CD4-positive, alpha-beta T cell treated with Interleukin-2 at 100 ng/mL for 4 hours (primary cell): Measurements from ENCODE around the gene DIAPH1.
A peak's percentile ranks its signal among the peaks of the same experiment; 100 is the strongest.

Source experiments
- DNase-seq: peaks from one replicate; pipeline ENCODE4 v3.0.0-alpha.2; 2020; ENCODE audit warnings: low spot score

DIAPH1 gene

DNA sequence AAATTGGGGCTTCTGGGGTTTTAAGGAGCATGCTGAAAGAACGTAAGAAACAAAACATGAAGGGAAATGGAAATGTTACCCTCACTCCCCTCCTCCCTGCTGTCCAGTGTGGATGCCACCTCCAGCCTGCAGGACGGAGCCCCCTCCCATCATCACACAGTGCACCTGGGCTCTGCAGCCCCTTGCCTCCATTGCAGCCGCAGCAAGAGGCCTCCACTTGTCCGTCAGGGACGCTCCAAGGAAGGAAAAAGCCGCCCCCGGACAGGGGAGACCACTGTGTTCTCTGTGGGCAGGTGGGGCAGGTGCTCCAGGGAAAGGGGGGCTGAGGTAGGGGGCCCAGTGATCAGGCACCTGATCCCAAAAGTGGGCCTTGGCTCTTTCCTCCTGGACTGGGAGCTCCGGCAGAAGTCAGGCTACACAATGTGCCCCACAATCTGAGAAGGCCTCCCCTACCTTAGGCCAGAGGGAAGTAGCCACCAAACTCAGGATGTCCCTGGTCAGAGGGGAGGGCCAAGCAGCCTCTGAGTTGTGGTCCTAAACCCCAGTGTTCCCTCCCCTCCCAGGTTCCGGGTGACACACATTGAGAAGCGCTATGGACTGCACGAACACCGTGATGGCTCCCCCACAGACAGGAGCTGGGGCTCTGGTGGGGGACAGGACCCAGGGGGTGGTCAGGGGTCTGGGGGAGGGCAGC is 20.7 kb upstream of the DIAPH1 start:
- DNase-seq: no peak

DNA sequence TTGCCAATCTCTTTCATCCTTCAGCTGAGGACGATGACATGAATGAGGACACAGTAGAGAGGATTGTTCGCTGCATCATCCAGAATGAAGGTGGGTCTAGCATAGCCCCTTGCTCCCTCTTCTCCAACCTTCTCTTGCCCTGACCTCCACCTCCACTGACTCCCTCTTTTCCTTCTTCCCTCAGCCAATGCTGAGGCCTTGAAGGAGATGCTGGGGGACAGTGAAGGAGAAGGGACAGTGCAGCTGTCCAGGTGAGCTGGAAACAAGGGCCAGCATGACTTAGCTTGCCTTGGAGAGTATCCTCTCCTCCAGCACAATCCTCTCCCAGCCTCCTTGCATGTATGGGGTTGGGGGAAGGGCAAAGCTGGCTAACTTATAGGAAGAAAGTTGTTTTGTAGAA is 20.0 kb upstream of the DIAPH1 start:
- no peak for DNase-seq

DNA sequence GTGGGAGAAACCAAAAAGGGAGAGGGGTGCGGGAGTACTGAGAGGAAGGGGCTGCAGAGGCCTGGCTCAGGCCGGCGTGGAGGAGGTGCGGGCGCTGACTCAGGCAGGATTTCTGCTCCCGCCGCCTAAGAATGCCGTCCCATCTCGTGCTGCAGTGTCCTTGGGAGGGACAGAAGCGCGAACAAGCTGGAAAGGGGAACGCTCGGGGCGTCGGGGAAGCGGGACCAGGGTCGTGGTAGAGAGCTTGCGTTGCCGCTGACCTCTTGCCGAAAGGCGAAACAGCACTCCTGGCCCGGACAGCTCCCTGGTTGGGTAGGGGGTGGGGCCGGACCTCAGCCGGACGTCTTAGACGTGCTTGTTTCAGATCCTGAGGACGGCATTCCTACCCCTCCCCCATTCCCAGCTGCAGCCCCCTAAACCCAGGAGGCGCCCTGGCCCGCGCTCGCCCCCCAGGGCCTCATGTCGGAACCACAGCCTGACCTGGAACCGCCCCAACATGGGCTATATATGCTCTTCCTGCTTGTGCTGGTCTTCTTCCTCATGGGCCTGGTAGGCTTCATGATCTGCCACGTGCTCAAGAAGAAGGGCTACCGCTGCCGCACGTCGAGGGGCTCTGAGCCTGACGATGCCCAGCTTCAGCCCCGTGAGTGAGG is 19.1 kb upstream of the DIAPH1 start:
- peak; percentile 59 for DNase-seq

DNA sequence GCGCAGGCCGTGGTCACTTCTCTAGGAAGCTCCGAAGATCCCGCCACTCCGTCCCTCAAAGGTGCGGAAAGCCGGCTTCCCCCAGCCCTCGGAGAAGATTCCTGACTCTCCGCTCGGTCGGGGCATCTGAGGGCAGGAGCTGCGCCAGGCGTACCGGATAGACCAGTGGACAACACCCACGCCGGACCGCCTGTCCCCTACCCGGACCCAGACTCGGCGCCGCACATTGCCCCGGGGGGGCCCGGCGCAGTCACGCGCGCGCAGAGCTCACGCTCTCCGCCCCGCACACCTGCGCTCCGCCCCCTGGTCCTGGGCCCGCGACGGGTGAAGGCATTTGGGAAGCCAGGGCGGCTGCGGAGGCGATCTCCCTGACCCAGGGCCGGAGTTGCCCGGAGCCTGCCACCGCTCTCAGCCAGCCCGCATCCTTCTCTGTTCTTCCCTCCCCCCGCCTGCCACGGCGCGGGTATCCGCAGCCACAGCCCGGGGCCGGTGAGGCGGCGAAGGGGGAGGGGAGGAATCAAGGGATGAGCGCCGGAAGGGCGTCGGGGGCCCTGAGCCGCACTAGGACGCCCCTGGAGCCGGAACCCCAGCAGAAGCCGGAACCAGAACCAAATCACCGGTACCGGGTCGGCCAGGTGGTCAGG is 18.4 kb upstream of the DIAPH1 start:
- peak; percentile 38 for DNase-seq

DNA sequence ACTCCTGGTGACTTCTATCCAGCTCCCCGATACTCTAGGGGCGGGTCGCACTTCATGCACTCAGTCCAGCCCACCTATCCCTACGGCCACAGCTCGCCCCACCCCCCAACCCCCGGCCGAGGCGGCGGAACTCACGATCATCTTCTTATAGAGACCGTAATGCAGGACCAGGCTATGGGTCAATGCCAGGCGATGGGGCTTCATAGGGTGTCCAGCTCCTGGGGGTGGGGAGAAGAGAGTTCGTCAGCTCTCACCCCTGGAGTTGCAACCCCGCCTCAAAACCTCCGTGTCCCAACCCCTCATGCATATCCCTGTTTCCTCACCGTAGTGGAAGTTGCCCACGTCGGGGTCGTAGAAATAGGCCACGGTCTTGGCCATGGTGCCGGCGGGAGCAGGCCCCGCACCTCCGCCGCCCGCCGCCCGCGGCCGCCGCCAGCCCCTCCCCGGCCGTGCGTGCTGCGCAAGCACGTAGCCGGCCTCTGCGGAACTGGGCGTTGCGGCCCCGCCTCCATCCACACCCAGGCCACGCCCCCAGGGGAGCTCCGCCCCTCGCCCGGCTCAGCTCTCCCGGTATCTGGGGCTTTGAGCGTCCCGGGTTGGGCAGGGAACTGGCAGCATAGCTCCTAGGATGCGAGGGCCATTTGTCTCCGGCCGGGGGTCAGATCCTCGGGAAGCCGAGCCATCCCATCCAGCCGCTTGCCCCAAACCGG is 17.8 kb upstream of the DIAPH1 start, which contains the start of the genes HDAC3 and RELL2:
TSS of gene HDAC3 (minus strand) at position 437 of the 710 bp plus-strand sequence. CDS start at position 378, 59 bp downstream.
TSS of gene RELL2 (plus strand) at position 585 of the 710 bp plus-strand sequence. CDS start 1,229 bp downstream, outside the sequence.
- DNase-seq: peak; percentile 92

DNA sequence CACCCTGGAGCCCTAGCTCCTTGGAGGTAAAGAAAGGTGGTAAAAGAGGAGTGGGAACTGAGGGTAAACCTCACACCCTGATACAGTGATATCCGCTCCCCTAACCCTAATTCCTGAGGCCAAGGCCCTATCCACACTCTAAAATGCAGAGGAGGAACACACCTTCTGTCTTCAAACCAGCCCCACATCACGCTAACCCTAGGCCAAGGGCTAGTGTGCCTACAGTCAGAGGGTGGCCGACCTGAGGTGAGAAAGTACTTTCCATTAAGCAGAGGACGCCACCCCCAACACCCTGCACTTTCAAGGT is 17.3 kb upstream of the DIAPH1 start:
- no peak for DNase-seq

DNA sequence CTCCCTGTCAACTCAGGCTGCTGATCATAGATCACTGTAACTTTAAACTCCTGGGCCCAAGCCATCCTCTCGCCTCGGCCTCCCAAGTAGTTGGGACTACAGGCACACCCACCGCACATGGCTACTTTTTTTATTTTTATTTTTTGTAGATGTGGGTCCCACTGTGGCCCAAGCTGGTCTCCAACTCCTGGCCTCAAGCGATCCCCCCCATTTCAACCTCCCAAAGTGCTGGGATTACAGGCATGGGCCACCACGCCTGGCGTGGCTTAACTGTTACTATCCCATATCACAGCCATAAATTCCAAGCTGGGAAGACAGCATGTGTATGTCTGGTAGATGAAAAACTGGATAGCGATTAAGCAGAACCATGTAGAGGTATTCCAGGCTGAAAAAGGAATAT is 16.8 kb upstream of the DIAPH1 start:
- no peak for DNase-seq

DNA sequence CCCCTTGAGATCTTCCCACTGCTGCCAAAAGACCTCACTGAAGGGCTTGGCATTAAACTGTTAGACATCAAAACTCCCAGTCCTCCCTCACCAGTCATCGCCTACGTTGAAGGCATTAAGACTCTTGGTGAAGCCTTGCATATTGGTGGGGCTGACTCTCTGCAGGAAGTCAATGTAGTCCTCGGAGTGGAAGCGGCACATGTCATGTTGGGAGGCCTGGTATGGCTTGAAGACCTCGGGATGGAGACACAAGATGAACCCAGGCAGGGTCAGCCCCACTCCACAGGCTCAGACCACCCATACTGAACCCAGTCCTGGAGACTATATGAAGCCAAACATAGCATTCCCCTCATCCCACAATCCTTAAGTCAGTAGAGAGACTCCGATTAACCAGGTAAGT is 15.9 kb upstream of the DIAPH1 start:
- no peak for DNase-seq

DNA sequence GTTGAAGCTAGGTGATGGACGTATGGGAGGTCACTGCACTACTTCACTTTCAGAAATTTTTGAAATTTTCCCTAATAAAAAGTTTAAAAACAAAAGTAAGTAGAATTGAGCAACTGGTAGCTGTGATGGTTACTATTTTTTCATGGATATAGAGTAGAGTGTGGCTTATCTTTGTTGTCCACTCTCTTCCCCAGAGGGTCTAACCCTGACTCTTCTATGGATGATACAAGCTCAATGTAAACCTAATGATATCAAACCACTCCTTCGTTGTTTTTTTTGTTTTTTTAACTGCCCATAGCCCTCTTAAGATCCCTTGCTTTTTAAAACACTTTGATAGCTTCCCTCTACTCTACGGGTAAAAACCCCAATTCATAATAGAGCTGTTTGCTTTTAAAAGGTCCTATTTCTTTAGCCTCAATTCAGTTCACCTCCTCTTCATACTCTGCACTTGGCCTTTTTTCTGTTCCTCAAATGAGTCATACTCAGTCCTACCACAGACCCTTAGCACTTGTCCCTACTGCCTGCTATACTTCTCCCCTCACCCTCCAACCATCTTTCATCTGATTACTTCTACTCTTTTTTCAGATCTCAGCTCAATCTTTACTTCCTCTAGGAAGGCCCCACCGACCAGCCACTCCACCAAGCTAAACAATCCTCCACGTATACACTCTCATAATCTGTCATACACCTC is 15.2 kb upstream of the DIAPH1 start:
- no peak for DNase-seq

DNA sequence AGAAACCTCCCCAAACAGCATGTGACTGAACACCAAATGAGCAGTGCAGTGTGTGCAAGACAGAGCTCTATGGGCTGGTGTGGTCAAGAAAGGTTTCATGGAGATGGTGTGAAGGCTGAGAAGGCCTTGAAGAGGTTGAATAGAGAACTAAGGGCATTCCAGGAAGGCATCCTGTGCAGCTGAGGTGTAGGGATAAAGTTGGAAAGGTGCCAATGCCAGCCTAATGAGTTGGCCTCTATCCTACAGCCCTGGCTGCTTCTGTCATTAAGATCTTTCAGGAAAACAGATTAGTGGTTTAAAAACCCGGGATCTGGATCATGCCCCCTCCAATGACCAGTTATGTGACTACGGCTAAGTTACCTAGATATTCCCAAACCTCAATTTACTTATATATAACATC is 13.8 kb upstream of the DIAPH1 start:
- DNase-seq: no peak

DNA sequence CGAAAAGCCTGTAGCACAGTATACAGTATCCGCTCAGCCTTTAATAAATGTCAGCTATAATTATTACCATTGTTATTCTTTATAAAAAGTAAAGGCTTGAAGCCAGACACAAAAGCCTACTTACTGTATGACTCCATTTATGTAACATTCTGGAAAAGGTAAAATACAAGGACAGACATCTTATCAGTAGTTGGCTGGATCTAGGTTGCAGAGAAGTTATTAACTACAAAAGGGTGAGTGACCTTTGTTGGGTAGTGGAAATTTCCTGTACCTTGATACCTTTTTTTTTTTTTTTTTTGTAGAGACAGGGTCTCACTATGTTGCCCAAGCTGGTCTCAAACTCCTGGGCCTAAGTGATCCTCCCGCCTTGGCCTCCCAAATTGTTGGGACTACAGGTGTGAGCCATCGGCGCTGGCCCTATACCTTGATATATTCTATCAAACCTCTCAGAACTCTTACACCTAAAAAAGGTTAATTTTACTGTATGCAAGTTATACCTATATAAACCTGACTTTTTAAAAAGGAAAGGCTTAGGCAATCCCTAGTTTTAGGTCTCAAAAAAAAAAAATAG is 11.9 kb upstream of the DIAPH1 start:
- no peak for DNase-seq

DNA sequence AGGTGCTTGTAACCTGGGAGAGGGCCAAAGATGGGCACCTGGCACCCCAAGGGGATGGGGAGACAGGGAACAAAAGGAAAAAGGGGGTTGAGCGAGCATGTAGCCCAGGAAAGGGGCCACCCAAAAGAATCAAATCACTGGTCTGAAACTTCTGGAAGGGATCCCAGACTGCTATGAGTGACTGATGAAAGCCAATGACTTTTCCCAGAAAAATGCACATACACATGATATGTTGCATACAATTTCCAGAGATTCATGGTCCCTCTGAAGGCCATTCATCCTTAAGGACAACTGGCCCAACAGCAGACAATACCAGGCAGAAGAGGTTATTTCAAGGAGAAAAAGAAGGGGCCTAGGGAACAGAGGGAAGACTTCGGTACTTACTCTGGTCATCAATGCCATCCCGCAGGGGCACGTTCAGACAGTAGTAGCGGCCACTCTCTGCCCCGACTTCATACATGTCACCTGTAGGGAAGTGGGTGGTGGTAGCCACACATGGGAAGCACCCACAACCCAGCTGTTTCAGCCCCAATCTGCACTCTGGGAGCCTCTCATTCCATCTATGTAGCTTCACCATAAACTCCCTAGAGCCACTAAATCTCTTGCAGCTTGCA is 9.5 kb upstream of the DIAPH1 start:
- DNase-seq: no peak

DNA sequence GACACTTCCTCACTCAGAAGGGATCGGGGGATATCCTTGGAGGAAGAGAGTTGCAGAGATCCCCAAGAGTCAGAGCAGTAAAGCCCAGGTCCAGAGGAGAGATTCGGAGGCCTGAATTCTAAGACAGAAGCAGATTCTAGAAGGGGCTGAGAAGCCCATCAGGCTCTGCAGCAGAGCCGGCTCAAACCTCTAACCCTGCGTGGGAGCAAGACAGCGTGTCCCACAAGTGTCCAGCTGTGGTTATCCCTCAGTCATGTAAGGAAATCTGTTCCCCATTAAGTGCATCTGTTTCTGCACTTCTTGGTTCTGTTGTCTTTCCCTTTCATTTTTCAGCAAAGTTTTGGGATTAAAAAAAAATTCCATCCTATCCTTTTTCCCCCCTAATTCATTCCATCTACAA is 4.8 kb upstream of the DIAPH1 start:
- no peak for DNase-seq

DNA sequence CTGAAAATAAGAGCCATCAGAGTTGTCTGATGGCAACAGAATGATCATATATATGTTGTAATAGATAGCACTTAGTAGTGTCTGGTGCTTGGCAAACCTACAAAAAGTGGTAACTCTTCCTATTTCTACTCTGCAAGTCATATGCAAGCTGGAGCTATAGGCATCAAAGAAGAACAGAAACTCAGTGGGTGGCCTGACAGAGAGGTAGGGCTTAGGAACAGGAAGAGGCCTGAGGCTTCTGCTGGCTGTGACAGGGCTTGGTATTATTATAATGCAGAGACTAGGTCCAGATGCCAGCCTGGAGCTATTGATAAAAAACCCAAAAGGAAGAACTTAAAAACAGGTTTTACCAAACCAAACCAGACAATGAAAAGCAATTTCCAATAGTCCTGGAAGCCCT is 4.4 kb upstream of the DIAPH1 start:
- no peak for DNase-seq

DNA sequence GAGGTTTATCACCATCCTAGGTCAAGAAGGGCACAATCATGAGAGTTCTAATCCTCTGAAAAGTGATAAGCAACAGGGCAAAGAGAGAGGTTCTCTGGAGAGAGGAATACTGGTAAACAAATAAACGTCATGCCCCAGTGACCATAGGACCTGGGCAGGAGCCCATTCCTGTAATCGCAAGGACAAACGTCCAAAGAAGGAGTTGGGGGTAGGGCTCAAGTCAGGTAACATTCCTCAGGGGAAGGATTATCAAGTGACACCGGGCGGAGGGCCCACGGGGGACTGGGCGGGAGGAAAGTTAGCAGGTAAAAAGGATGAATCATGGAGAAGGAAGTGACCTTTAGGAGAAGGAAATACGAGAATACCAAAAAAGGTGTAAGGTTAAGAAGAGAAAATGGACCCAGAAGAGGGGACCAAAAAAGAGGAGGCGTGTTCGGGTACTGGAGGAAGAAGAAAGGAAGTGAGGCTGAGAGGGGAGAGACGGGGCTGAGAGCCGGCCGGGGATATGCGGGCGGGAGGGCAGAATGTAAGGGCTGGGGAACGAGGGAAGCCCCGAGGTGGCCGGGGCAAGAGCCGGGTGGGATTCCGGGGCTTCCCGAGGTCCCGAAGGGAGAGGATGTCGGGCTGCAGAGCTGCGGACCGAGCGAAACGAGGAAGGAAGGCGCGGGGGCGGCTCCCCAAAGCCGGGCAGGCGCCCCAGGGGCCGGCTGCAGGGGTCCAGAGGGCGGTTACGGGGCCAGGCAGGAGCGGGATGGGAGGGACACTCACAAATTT is 583 bp downstream of the DIAPH1 start:
- DNase-seq: peak; percentile 68

DNA sequence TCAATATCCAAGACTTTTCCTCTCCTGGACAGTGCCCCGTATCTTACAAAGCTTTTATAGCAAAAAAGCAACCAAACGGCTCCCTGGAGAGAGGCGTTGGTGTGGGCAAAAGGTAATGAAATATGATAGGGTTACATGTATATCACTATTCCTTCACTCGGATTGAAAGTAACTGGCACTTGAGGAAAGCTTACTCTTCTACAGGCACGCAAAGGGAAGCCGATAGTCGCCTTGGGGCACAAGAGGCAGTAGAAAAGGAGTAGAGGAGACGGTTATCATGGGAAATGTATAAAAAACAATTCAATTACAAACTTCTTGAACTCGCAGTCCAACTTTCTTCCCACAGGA is 1.1 kb downstream of the DIAPH1 start:
- no peak for DNase-seq

DNA sequence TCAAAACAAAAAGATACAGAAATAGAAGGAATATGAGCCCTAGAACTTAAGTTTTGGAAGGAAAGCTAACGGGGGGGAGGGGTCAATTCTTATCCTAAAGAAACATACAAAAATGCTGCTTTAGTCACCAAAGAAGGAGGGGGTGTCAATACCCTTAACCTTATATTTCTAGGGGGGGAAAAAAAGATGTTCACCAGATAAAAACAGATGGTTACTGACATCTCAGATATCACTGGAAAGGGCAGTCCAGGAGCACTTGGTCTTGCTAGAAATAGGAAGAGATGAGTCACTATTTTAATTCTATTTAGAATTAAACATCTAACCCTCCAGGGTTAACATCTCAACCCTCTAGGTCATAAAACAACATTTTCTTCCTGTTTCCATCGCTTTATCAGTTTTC is 1.7 kb downstream of the DIAPH1 start:
- no peak for DNase-seq

DNA sequence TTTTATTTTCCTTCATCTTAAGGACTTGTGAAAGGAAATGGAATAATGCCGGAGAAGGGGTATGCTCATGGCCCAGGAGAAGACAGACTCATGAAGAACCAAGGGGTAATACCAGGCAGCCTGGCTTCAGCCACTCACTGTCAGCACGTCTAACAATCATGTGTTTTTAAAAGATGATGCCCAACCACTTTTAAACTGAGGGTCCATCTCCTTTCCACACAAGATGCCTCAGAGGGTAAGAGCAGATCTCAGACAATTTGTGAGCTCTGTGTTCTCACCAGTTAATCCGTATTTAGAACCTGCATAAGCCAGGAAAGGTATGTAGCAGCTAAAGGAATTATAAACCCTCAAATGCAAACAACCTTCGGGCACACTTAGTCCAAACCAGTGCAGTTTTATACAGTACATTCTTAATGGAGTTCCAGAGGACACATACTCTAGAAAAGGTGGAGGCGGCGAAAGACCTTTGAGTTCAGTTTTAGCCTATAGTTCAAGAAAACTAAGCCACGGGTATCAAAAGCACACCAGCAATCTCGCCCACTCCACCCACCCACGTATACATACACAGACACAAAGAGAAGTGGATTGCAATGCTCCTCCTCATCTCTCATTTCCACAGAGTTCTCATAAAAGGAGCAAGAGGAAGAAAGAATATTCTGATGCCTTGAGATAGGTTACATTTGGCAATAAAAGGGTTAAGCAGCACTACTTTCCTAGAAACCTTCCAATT is 2.6 kb downstream of the DIAPH1 start:
- DNase-seq: no peak

DNA sequence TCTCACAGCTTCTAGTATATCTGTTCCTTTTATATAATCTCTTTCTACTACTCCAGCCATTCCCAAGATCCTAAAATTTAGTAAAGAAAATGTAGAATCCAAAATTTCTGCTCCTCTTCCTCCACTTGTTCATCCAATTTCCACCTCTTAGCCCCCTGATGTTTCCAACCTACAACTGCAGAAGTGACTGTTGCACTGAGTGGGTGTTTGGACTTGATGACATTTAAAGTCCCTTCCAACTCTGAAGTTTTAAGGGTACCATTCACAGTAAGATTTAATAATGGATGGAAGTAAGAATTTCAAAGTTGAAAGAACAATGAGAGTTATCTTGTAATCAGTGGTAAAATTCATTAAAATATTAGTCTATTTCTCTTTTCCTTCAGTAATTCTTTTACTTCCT is 5.5 kb downstream of the DIAPH1 start:
- no peak for DNase-seq

DNA sequence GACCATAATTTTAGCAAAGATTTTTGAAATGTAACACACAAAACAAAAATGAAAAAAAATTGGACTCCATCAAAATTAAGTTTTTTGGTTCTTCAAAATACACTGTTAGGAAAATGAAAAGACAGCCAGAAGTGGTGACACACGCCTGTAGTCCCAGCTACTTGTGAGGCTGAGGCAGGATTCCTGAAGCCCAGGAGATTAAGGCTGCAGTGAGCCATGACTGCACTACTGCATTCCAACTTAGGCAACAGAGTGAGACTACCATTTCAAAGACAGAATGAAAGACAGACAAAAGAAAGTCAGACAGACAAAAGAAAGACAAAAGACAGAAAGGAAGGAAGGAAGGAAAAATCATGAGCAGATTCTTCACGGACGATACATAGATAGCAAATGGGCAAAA is 7.5 kb downstream of the DIAPH1 start:
- no peak for DNase-seq
